OCI-LY7 (cell line): ENCODE measurements around the gene ARHGAP19.

Experiments used
- EZH2phosphoT487 ChIP-seq: fragments of 200-600 bp; sonication (generic); IDR thresholded peaks from 2 replicates; pipeline ENCODE4 v1.6.1; 2018; ENCODE audit warnings: low read depth, borderline replicate concordance, mild to moderate bottlenecking, mixed run types, antibody characterized with exemption, low read length, moderate library complexity, mixed read lengths
- TF ChIP-seq, protein P1 (sequence below): fragments of 200-600 bp; sonication (generic); conservative IDR thresholded peaks from 2 replicates; pipeline ENCODE4 v1.5.1; 2014; ENCODE audit warnings: mild to moderate bottlenecking, antibody characterized with exemption, low read length, moderate library complexity, mixed read lengths

DNA sequence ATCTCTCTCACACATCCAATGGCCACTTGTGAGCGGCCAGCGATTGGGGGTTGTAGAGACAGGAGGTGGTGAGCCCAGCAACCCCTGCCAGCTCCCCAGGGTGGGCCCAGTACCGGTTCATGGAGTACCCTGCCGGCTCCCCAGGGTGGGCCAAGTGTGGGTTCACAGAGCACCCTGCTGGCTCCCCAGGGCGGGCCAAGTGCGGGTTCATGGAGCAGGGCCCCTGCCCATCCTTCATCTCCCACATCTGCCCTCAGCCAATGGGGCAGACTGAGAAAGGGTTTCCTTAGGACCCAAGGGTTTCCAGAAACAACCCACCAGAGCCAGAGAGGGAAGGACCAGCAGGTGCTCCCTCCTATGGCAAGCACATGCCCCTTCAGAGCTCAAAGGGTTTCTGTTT lies 85.3 kb downstream of the ARHGAP19 start:
- TF ChIP-seq, protein P1, sequence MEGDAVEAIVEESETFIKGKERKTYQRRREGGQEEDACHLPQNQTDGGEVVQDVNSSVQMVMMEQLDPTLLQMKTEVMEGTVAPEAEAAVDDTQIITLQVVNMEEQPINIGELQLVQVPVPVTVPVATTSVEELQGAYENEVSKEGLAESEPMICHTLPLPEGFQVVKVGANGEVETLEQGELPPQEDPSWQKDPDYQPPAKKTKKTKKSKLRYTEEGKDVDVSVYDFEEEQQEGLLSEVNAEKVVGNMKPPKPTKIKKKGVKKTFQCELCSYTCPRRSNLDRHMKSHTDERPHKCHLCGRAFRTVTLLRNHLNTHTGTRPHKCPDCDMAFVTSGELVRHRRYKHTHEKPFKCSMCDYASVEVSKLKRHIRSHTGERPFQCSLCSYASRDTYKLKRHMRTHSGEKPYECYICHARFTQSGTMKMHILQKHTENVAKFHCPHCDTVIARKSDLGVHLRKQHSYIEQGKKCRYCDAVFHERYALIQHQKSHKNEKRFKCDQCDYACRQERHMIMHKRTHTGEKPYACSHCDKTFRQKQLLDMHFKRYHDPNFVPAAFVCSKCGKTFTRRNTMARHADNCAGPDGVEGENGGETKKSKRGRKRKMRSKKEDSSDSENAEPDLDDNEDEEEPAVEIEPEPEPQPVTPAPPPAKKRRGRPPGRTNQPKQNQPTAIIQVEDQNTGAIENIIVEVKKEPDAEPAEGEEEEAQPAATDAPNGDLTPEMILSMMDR, result no peak
- TF ChIP-seq EZH2phosphoT487, result no peak
